K562 (cell line): ENCODE results near the gene SUPT7L. TPM values are rescaled to one million over a fixed set of nuclear protein-coding genes. Genes with fewer than 3 reads are reported as not detected.

ENCODE experiments used
- ARID2 ChIP-seq: fragments of 450-650 bp; IDR thresholded peaks from 2 replicates; pipeline ENCODE4 v1.6.1; 2017; ENCODE audit warnings: antibody characterized with exemption, mild to moderate bottlenecking
- CBX3 ChIP-seq, 2 experiments: IDR thresholded peaks; 1 replicate in 1 of 2; 2 replicates in 1 of 2; pipeline ENCODE4 v1.6.1; 2012; ENCODE audit warnings: inconsistent platforms in 2 of 2, low read length in 2 of 2, borderline replicate concordance in 1 of 2, control low read depth in 1 of 2
- CEBPG ChIP-seq, 3 experiments: fragments of 200-800 bp in 1 of 3; sonication (Bioruptor generic) in 1 of 3; sonication (generic) in 1 of 3; formaldehyde crosslinking in 1 of 3; IDR thresholded peaks in 2 of 3; conservative IDR thresholded peaks in 1 of 3; 2 replicates each; pipeline versions ENCODE4 v1.6.1 to v1.8.0; 2016 to 2022; ENCODE audit warnings: missing compliant biosample characterization in 2 of 3, missing genetic modification characterization in 2 of 3, mild to moderate bottlenecking in 1 of 3, missing genetic modification reagents in 1 of 3
- CHD4 ChIP-seq: fragments of 200-600 bp; sonication (generic); IDR thresholded peaks from 3 replicates; pipeline ENCODE4 v1.6.1; 2012; ENCODE audit warnings: low read depth, mild to moderate bottlenecking, mixed read lengths, low read length, inconsistent platforms; ENCODE audit not compliant: insufficient read depth, insufficient replicate concordance, poor library complexity, severe bottlenecking
- EP300 ChIP-seq: IDR thresholded peaks from 2 replicates; pipeline ENCODE4 v1.6.1; 2012; ENCODE audit warnings: low read length, improper control_type of control experiment
- ESRRA ChIP-seq: fragments of 450-650 bp; IDR thresholded peaks from 2 replicates; pipeline ENCODE4 v1.6.1; 2014; ENCODE audit warnings: low read depth, mild to moderate bottlenecking, moderate library complexity, borderline replicate concordance
- GABPB1 ChIP-seq: sonication (generic); formaldehyde crosslinking; IDR thresholded peaks from 2 replicates; pipeline ENCODE4 v1.8.0; 2022; ENCODE audit warnings: mild to moderate bottlenecking, missing genetic modification reagents
- HINFP ChIP-seq: fragments of 450-650 bp; conservative IDR thresholded peaks from 2 replicates; pipeline ENCODE4 v1.6.1; 2016; ENCODE audit warnings: missing genetic modification characterization, low read depth, mild to moderate bottlenecking, control low read depth, missing compliant biosample characterization
- PHF21A ChIP-seq: fragments of 450-650 bp; IDR thresholded peaks from 2 replicates; pipeline ENCODE4 v1.6.1; 2017; ENCODE audit warnings: low read depth, borderline replicate concordance
- SOX6 ChIP-seq: fragments of 450-650 bp; IDR thresholded peaks from 2 replicates; pipeline ENCODE4 v1.6.1; 2014; ENCODE audit warnings: mild to moderate bottlenecking
- ZNF384 ChIP-seq: IDR thresholded peaks from 2 replicates; pipeline ENCODE4 v1.6.1; 2012; ENCODE audit warnings: low read depth, low read length, improper control_type of control experiment
- polyA plus RNA-seq, 8 experiments: library from polyadenylated mRNA; depleted of rRNA in 4 of 8; stranded (reverse) in 5 of 8; unstranded in 3 of 8; fragments of >200 nt; fragmentation: Nextera tagmentation in 2 of 8; fragmentation: Illumina TruSeq in 1 of 8; extraction: Ambion mirVana in 2 of 8; extraction: Trizol in 1 of 8; gene quantifications; 2 replicates each; pipeline versions ENCODE4 v1.2.1 to v1.2.3, GENCODE V29; 2011 to 2014; ENCODE audit warnings: inconsistent platforms in 1 of 8, missing spikeins in 1 of 8
- total RNA-seq, 7 experiments: library from RNA; depleted of rRNA in 6 of 7; stranded (reverse); fragments of >200 nt in 6 of 7; fragmentation: Illumina TruSeq in 2 of 7; extraction: Trizol in 2 of 7; gene quantifications; 2 replicates each; pipeline versions ENCODE4 v1.2.1 to v1.2.3, GENCODE V29; 2011 to 2021; ENCODE audit warnings: low replicate concordance in 1 of 7
- TF ChIP-seq, protein P1 (sequence below), 2 experiments: fragments of 450-650 bp; formaldehyde crosslinking in 1 of 2; IDR thresholded peaks; 2 replicates each; pipeline versions ENCODE4 v1.4.0 to v1.6.1; 2014 to 2020; ENCODE audit warnings: mild to moderate bottlenecking in 2 of 2, borderline replicate concordance in 1 of 2, low read depth in 1 of 2
- TF ChIP-seq, protein P2 (sequence below), 2 experiments: fragments of 450-650 bp in 1 of 2; sonication (generic) in 1 of 2; formaldehyde crosslinking in 1 of 2; IDR thresholded peaks in 1 of 2; conservative IDR thresholded peaks in 1 of 2; 2 replicates each; pipeline versions ENCODE4 v1.6.1 to v1.8.1; 2016 to 2023; ENCODE audit warnings: mild to moderate bottlenecking in 2 of 2, moderate library complexity in 2 of 2, inconsistent platforms in 1 of 2, missing genetic modification reagents in 1 of 2

Gene SUPT7L
- total and polyA plus RNA-seq, 9 of the 15 experiments (the other 6 are each of a cell fraction or from before 2014, with no cell fraction given): 22.0 to 72.8 (median 40.2) TPM

DNA sequence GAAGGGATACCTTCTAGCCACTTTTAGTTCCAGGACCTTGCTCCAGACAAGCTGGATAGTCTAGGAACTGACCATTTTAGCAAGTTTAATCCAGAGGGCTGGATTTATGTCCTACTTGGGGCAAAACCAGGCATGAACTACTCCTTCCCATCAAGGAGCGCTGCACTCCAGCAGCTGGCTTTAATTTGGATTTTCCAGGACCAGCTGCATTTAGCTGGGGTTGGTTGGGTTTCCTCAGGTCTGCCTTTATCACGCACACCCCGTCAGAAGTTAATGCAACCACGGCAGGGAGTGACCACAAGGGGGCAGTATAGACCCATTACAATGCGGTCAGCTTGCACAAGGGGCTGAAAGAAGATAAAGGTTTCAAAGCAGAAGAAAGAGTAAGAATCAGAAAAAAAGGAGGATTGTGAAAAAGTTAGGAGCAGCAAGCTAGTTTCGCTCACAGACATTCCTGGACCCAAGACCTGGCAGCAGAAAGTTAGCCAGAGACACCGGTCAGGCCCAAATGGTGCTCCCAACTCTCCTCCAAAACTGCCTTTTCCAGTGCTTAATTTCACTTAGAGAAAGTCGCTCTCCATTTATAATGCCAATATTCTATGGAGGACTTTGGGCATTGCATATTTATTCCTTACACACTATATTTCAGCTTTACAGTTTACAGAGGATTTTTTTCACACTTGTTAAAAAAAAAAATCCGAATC, 40.4 kb upstream of the SUPT7L start (continued):
- TF ChIP-seq HINFP (tag) (peak; percentile 27; the same call in 1 of the 2 replicates), PHF21A (no peak), ARID2 (0 out of 2 replicates have a peak, but pooled peaks have one; percentile 49), SOX6 (peak; percentile 14; the same call in 1 of the 2 replicates), CEBPG (CRISPR knock-in tag; IDR thresholded peaks at IDR 0.05) (peak; percentile 67; the same call in 1 of the 2 replicates), CEBPG (tag; conservative IDR thresholded peaks at IDR 0.05 in 1 of 2, IDR thresholded peaks at IDR 0.05 in 1 of 2) (peak in 1 of 2 experiments; percentile 72; a peak in 2 of 4 replicates), ESRRA (peak; percentile 57; the same call in 1 of the 2 replicates), EP300 (0 out of 2 replicates have a peak, but pooled peaks have one; percentile 15), GABPB1 (no peak), CHD4 (no peak), CBX3 (IDR thresholded peaks at IDR 0.05; ENCODE audit: borderline replicate concordance in 1 of 2, low read length in 2 of 2) (no peak), ZNF384 (0 out of 2 replicates have a peak, but pooled peaks have one; percentile 28)
- TF ChIP-seq, protein P1, sequence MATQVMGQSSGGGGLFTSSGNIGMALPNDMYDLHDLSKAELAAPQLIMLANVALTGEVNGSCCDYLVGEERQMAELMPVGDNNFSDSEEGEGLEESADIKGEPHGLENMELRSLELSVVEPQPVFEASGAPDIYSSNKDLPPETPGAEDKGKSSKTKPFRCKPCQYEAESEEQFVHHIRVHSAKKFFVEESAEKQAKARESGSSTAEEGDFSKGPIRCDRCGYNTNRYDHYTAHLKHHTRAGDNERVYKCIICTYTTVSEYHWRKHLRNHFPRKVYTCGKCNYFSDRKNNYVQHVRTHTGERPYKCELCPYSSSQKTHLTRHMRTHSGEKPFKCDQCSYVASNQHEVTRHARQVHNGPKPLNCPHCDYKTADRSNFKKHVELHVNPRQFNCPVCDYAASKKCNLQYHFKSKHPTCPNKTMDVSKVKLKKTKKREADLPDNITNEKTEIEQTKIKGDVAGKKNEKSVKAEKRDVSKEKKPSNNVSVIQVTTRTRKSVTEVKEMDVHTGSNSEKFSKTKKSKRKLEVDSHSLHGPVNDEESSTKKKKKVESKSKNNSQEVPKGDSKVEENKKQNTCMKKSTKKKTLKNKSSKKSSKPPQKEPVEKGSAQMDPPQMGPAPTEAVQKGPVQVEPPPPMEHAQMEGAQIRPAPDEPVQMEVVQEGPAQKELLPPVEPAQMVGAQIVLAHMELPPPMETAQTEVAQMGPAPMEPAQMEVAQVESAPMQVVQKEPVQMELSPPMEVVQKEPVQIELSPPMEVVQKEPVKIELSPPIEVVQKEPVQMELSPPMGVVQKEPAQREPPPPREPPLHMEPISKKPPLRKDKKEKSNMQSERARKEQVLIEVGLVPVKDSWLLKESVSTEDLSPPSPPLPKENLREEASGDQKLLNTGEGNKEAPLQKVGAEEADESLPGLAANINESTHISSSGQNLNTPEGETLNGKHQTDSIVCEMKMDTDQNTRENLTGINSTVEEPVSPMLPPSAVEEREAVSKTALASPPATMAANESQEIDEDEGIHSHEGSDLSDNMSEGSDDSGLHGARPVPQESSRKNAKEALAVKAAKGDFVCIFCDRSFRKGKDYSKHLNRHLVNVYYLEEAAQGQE (IDR thresholded peaks at IDR 0.05; ENCODE audit: borderline replicate concordance): peak; percentile 84
- TF ChIP-seq, protein P1 (CRISPR knock-in tag; IDR thresholded peaks at IDR 0.05; ENCODE audit: low read depth): no peak
- TF ChIP-seq, protein P2, sequence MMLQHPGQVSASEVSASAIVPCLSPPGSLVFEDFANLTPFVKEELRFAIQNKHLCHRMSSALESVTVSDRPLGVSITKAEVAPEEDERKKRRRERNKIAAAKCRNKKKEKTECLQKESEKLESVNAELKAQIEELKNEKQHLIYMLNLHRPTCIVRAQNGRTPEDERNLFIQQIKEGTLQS (IDR thresholded peaks at IDR 0.05): no peak
- TF ChIP-seq, protein P2 (CRISPR knock-in tag; conservative IDR thresholded peaks at IDR 0.05): 0 out of 2 replicates have a peak, but pooled peaks have one; percentile 47
